Amygdala (tissue), 56 donors: Measurements from ENCODE around the gene CA11.
"Not testable (repeated sequence)": the region's sequence is repeated elsewhere in the genome, so short reads cannot be mapped to it uniquely, and the experiment has no call there.

Source experiments
- DNase-seq, 56 donors: peaks; one replicate each; lab custom pipeline; 2025; lab: John Stamatoyannopoulos, UW

CA11 gene

GRCh38 chr19:48646001-48646721 is at the start of gene CA11:
Gene CA11 (minus strand): TSS chr19:48646187. CDS start chr19:48645632, 555 bp downstream.
- peak; percentile 38 to 96 (median 84) for DNase-seq

GRCh38 chr19:48693629-48694028 is 47.6 kb upstream of the CA11 start:
- DNase-seq = not testable (repeated sequence)

DNA sequence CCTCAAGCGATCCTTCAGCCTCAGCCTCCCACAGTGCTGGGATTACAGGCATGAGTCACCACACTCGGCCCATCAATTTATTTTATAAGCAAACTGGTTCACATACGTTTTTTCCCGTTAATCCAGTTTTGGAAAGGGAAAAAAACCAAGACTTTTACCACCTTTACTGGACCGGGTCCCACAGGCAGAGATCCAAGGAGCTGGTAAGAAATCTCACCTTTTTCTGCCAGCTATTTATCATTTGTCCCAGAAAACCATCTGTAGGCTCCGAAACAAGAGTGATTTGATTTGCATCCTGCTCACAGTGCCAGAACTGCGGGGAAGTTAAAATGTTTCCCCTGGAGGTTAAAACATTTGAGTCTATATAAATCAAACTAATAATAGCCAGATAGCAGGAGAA is 43.5 kb upstream of the CA11 start:
- DNase-seq = no peak

- no peak for DNase-seq
Observed at GRCh38 chr19:48687776-48688175, 41.8 kb upstream of the CA11 start.

DNA sequence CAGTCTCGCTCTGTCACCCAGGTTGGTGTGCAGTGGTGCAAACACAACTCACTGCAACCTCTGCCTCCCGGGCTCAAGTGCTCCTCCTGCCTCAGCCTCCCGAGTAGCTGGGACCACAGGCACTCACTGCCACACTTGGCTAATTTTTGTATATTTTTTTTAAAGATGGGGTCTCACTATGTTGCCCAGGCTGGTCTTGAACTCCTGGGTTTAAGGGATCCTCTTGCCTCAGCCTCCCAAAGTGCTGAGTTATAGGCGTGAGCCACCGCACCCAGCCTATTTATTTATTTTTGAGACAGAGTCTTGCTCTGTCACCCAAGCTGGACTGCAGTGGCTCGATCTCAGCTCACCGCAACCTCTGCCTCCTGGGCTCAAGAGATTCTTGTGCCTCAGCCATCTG is 40.6 kb upstream of the CA11 start:
- DNase-seq = not testable (repeated sequence)

GRCh38 chr19:48686088-48686487 is 40.1 kb upstream of the CA11 start:
- peak in 1 of 56 donors; percentile 23 for DNase-seq

GRCh38 chr19:48685583-48685982 is 39.6 kb upstream of the CA11 start:
- no peak for DNase-seq

DNA sequence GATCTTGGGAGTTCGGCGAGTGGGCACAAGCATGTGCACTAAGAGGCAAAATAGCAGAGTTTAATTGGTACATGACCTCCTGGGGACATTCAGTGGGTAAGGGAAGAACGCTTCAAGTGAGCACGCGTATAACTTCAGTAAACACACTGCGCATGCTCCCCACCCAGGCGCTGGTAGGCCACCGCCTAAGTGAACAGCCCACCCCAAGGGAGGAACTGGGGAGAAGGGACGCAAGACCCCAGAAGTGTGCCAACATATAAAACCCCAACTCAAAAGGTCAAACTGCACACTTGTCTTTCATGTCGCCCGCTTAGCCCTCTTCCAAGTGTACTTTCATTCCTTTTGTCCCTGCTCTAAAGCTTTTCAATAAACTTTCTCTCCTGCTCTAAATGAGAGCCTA is 37.4 kb upstream of the CA11 start:
- peak; percentile 8 to 84 (median 54) for DNase-seq

GRCh38 chr19:48681127-48681470 is 35.1 kb upstream of the CA11 start:
- DNase-seq = peak in 24 of 56 donors; percentile 4 to 79 (median 22)

DNA sequence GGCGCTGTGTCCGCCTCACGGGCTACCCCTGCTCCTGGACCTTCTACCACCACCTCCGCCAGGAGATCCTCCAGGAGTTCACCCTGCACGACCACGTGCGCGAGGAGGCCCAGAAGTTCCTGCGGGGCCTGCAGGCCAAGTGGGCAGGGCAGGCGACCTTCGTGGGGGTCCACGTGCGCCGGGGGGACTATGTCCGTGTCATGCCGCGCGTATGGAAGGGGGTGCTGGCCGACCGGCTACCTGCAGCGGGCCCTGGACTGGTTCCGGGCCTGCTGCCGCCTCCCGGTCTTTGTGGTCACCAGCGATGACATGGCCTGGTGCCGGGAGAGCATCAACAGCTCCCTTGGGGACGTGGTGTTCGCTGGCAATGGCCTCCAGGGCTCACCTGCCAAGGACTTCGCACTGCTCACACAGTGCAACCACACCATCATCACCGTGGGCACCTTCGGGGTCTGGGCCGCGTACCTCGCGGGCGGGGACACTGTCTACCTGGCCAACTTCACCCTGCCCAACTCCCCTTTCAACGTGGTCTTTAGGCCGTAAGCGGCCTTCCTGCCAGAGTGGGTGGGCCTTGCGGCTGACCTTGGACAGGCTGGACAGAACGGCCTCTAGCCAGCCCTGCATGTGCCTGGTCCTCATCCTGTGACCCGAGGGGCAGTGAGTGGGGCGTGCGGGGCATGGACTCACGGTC is 34.6 kb upstream of the CA11 start:
- no peak for DNase-seq

- DNase-seq = not testable (repeated sequence)
Observed at GRCh38 chr19:48680006-48680405, 34.0 kb upstream of the CA11 start.

- no peak for DNase-seq
Observed at GRCh38 chr19:48678201-48678600, 32.2 kb upstream of the CA11 start.

DNA sequence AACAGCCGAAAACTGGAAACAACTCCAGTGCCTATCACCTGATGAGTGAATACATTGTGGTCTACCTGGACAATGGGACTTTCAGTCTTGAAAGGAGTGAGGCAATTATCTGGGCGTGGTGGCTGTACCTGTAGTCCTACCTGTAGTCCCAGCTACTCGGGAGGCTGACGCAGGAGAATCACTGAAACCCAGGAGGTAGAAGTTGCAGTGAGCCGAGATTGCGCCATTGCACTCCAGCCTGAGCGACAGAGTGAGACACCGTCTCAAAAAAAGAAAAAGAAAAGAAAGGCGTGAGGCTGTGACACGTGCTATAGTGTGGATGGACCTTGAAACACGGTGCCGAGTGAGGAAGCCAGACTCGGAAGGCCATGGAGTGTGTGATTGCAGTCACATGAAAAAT is 30.9 kb upstream of the CA11 start:
- no peak for DNase-seq

- DNase-seq = no peak
Observed at GRCh38 chr19:48676487-48676886, 30.5 kb upstream of the CA11 start.

DNA sequence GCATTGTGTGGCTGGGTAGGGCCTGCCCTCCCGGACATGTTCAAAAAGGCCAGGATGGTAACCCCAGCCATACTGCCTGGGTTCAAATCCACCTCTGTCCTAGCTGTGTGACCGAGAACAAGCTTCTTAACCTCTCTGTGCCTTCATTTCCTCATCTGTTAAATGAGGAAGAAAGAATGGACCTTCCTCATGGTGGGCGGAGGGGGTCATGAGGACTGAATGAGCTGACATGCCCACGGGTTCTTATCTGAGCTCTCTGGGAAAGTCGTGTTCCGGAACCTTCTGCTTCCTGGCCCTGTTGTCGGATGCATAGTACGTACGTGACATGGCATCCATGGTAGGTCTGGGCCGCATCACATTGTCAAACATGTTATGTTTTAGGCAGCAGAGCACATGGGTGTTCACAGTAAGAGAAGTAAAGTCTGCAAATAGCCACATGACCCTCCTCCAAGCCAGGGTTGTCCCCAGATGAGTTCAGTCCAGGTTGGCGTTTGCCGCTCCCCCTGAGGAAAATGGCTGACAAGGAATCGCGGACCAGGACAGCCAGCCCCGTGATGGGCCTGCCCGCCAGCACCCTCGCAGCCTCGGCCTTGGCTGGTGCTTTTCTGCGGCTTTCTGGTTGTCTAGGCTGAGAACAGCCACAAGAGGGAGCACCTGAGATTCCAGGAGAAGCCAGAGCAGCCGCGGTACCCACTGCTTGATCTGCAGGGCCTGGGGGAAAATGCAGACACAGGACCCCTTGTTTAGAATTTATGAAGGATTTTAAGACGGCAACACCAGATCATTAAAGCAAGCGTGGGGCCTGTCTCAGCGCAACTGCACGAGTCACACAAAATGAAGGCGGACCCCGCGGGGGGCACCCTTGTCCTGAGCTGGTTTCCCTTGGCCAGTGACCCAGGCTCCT is 29.2 kb upstream of the CA11 start:
- DNase-seq = peak in 55 of 56 donors; percentile 12 to 94 (median 74)

- DNase-seq = no peak
Observed at GRCh38 chr19:48674216-48674809, 28.3 kb upstream of the CA11 start.

DNA sequence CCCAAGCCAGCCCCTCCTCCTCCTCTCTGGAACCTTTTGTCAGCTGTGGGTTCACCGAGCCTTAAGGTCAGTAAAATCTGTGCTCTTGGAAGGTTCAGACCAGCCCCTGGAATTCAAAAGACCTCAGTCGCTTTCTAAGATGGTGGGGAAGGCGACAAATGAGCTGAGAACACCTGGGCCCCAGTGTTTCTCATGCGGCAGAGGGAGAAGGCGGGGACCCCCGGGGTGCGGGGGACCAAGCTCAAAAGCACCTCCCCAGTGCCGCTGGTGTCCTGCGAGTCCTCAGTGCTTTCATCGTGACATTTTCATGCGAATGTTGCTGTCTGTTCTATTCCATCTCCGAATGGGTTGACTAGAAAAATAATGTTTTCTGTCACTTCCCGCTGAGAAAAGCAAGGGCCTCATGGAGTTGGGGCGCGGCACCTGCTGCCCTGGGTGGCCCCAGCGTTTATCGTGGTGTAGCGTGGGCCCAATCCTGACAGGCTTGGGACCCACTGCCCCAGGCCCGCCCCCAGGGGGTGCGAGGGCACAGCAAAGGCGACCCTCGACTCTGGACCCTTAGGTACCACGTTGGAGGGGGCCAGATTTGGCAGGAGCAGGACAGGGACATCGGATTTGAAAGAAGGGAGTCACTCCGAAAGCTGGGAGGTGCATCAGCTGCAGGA is 27.6 kb upstream of the CA11 start:
- no peak for DNase-seq

GRCh38 chr19:48672994-48673393 is 27.0 kb upstream of the CA11 start, which contains the start of gene NTN5:
Gene NTN5 (minus strand): TSS chr19:48673017. CDS start chr19:48670986, 2,031 bp downstream.
- DNase-seq = no peak

DNA sequence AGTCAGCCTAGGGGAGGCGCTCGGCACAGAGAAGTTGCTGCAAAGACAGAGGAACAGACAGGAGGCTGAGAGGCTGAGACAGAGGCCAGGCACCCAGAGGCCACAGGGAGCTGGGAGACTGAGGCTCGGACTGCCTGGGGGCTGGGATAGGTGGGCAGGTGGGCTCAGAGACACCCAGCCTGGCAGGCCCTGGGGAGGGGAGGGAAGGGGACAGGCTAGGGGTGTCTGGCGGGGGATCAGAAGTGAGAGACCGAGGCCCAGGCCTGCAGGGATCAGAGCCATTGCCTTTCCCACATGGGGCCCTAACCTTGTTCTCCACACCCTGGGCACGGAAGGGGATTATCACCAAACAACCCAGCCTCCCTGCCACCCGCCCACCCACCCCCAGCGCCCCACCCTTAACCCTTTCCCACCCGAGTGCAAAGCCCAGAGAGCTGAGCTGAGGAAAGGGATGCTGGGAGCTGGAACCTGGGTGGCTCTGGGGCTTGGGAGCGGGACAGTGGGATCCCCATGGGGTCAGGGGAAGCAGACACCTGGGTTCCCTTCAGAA is 25.5 kb upstream of the CA11 start:
- DNase-seq = no peak
